Lower leg skin (tissue), 3 donors: ENCODE results near the gene CSNK1D.

Source experiments
- CTCF ChIP-seq, 3 donors: fragments of 450-650 bp; IDR thresholded peaks; one replicate each; pipeline ENCODE4 v1.5.1; 2016; ENCODE audit warnings: antibody characterized with exemption in 3 of 3, mild to moderate bottlenecking in 3 of 3, moderate library complexity in 2 of 3
- POLR2A ChIP-seq, 2 donors: fragments of 450-650 bp; IDR thresholded peaks; one replicate each; pipeline ENCODE4 v1.6.1; 2016 to 2017; ENCODE audit warnings: antibody characterized with exemption in 2 of 2, mild to moderate bottlenecking in 1 of 2, moderate library complexity in 1 of 2

- TF ChIP-seq POLR2A (IDR thresholded peaks at IDR 0.05) (peak in 1 of 2 donors; percentile 18), CTCF (IDR thresholded peaks at IDR 0.05) (no peak)
Measured at GRCh38 chr17:82228842-82229697, 44.4 kb downstream of the CSNK1D start, which contains the start of gene SLC16A3.
